C4-2B (cell line): Measurements from ENCODE around the gene PI4K2A.

ENCODE experiments used
- H3K27ac ChIP-seq: fragments of 450-650 bp; 2 replicates; pipeline ENCODE4 v1.5.1; 2017
- CTCF ChIP-seq: fragments of 450-650 bp; conservative IDR thresholded peaks from 2 replicates; pipeline ENCODE4 v1.5.1; 2017; ENCODE audit warnings: mild to moderate bottlenecking
- ZFX ChIP-seq: fragments of 450-650 bp; IDR thresholded peaks from 2 replicates; pipeline ENCODE4 v1.6.1; 2017

The PI4K2A gene

GRCh38 chr10:97599272-97599619 is 41.2 kb upstream of the PI4K2A start:
- TF ChIP-seq ZFX (no peak), CTCF (no peak)

GRCh38 chr10:97600616-97601015 is 39.9 kb upstream of the PI4K2A start:
- H3K27ac ChIP-seq = no peak overlapping the region
- TF ChIP-seq ZFX (no peak), CTCF (no peak)

More at GRCh38 chr10:97599272-97599619, 41.2 kb upstream of the PI4K2A start:
- H3K27ac ChIP-seq = no peak overlapping the region

- TF ChIP-seq CTCF = no peak
- TF ChIP-seq ZFX = no peak
- no peak overlapping the region for H3K27ac ChIP-seq
Measured at GRCh38 chr10:97601268-97602215, 38.9 kb upstream of the PI4K2A start.

GRCh38 chr10:97607095-97607636 is 33.3 kb upstream of the PI4K2A start:
- TF ChIP-seq CTCF (no peak), ZFX (no peak)
- H3K27ac ChIP-seq = no peak overlapping the region

GRCh38 chr10:97608991-97609561 is 31.4 kb upstream of the PI4K2A start:
- TF ChIP-seq ZFX (no peak), CTCF (no peak)
- no peak overlapping the region for H3K27ac ChIP-seq

- TF ChIP-seq ZFX (no peak), CTCF (no peak)
- no peak overlapping the region for H3K27ac ChIP-seq
Measured at GRCh38 chr10:97611473-97611872, 29.0 kb upstream of the PI4K2A start.

- TF ChIP-seq ZFX (no peak), CTCF (no peak; the same call in 1 of the 2 replicates)
- H3K27ac ChIP-seq = no peak overlapping the region
Measured at GRCh38 chr10:97612386-97612785, 28.1 kb upstream of the PI4K2A start.
